Bone marrow (tissue), 2 donors: ENCODE measurements around the gene C3orf20.
"Not testable (repeated sequence)": the region's sequence is repeated elsewhere in the genome, so short reads cannot be mapped to it uniquely, and the experiment has no call there.

Experiments
- DNase-seq, 2 donors: peaks; one replicate each; lab custom pipeline; 2025; lab: John Stamatoyannopoulos, UW

The C3orf20 gene

GRCh38 chr3:14798231-14798630 is 123.3 kb downstream of the C3orf20 start:
- no peak for DNase-seq

GRCh38 chr3:14799146-14799545 is 124.2 kb downstream of the C3orf20 start:
- no peak for DNase-seq

- DNase-seq, result no peak
Measured at GRCh38 chr3:14801031-14801430, 126.1 kb downstream of the C3orf20 start.

GRCh38 chr3:14801668-14802380 is 126.9 kb downstream of the C3orf20 start:
- DNase-seq, result no peak

GRCh38 chr3:14802381-14802731 is 127.4 kb downstream of the C3orf20 start:
- no peak for DNase-seq

- DNase-seq, result no peak
Measured at GRCh38 chr3:14803101-14803980, 128.4 kb downstream of the C3orf20 start.

GRCh38 chr3:14803981-14804834 is 129.3 kb downstream of the C3orf20 start:
- no peak for DNase-seq

- no peak for DNase-seq
Measured at GRCh38 chr3:14804835-14805780, 130.2 kb downstream of the C3orf20 start.

GRCh38 chr3:14805961-14806537 is 131.1 kb downstream of the C3orf20 start:
- DNase-seq, result no peak

GRCh38 chr3:14806641-14807263 is 131.8 kb downstream of the C3orf20 start:
- DNase-seq, result peak; percentile 3 to 35

- no peak for DNase-seq
Measured at GRCh38 chr3:14808025-14808424, 133.1 kb downstream of the C3orf20 start.

GRCh38 chr3:14808502-14809266 is 133.7 kb downstream of the C3orf20 start:
- no peak for DNase-seq

GRCh38 chr3:14809611-14810010 is 134.7 kb downstream of the C3orf20 start:
- not testable (repeated sequence) for DNase-seq

- no peak for DNase-seq
Measured at GRCh38 chr3:14810070-14810791, 135.3 kb downstream of the C3orf20 start.

GRCh38 chr3:14810801-14811661 is 136.1 kb downstream of the C3orf20 start:
- no peak for DNase-seq

GRCh38 chr3:14811684-14812083 is 136.7 kb downstream of the C3orf20 start:
- DNase-seq, result no peak

GRCh38 chr3:14812196-14812790 is 137.4 kb downstream of the C3orf20 start:
- DNase-seq, result no peak
